HG03280 (cell line): Measurements from ENCODE around the gene PLVAP.

Experiments
- ATAC-seq: cut with Tn5 transposase; IDR thresholded peaks from one replicate; pipeline ENCODE4 v1.9.1; 2021; ENCODE audit warnings: mild to moderate bottlenecking, moderate library complexity; ENCODE audit not compliant: unreplicated experiment

The PLVAP gene

GRCh38 chr19:17324357-17325114 lies 52.6 kb downstream of the PLVAP start:
- no peak for ATAC-seq

- no peak for ATAC-seq
Measured at GRCh38 chr19:17323964-17324332, 53.2 kb downstream of the PLVAP start.

GRCh38 chr19:17323300-17323963 lies 53.7 kb downstream of the PLVAP start:
- ATAC-seq: no peak

GRCh38 chr19:17322854-17323253 lies 54.3 kb downstream of the PLVAP start:
- ATAC-seq: no peak

GRCh38 chr19:17321655-17322489 lies 55.3 kb downstream of the PLVAP start:
- no peak for ATAC-seq

- ATAC-seq: no peak
Measured at GRCh38 chr19:17320435-17320834, 56.7 kb downstream of the PLVAP start.

- no peak for ATAC-seq
Measured at GRCh38 chr19:17319473-17320238, 57.5 kb downstream of the PLVAP start.

- no peak for ATAC-seq
Measured at GRCh38 chr19:17318966-17319365, 58.2 kb downstream of the PLVAP start.

GRCh38 chr19:17314007-17314593 lies 63.0 kb downstream of the PLVAP start:
- no peak for ATAC-seq

GRCh38 chr19:17312189-17313113 lies 64.7 kb downstream of the PLVAP start:
- no peak for ATAC-seq

- ATAC-seq: no peak
Measured at GRCh38 chr19:17311455-17312188, 65.5 kb downstream of the PLVAP start.

GRCh38 chr19:17309965-17310461 lies 67.1 kb downstream of the PLVAP start:
- no peak for ATAC-seq

- ATAC-seq: peak; percentile 65
Measured at GRCh38 chr19:17309198-17309964, 67.8 kb downstream of the PLVAP start, which contains the start of gene DDA1. Gene DDA1, plus strand, starts transcription at chr19:17309563. Its CDS starts 92 bp downstream, at chr19:17309655.

- ATAC-seq: no peak
Measured at GRCh38 chr19:17307876-17308377, 69.2 kb downstream of the PLVAP start.

GRCh38 chr19:17306285-17306714 lies 70.8 kb downstream of the PLVAP start:
- ATAC-seq: no peak

- ATAC-seq: peak; percentile 68
Measured at GRCh38 chr19:17305517-17306284, 71.4 kb downstream of the PLVAP start, which contains the start of gene MRPL34. Gene MRPL34, plus strand, starts transcription at chr19:17305872. Its CDS starts 21 bp downstream, at chr19:17305893.

GRCh38 chr19:17305216-17305516 lies 72.0 kb downstream of the PLVAP start:
- ATAC-seq: no peak
